KOPT-K1 (cell line): Measurements from ENCODE around the gene PHF20.
"Not testable (repeated sequence)": the region's sequence is repeated elsewhere in the genome, so short reads cannot be mapped to it uniquely, and the experiment has no call there.

ENCODE experiments used
- H3K27ac ChIP-seq: fragments of 200-600 bp; sonication (generic); 2 replicates; pipeline ENCODE4 v1.5.1; 2016; ENCODE audit warnings: antibody characterized with exemption, mild to moderate bottlenecking, low read depth, low read length; ENCODE audit not compliant: poor library complexity, severe bottlenecking
- H3K36me3 ChIP-seq: fragments of 200-600 bp; sonication (generic); 2 replicates; pipeline ENCODE4 v1.5.1; 2017; ENCODE audit warnings: antibody characterized with exemption, mild to moderate bottlenecking, low read length, moderate library complexity; ENCODE audit not compliant: insufficient read depth
- H3K9me3 ChIP-seq: fragments of 200-600 bp; sonication (generic); 2 replicates; pipeline ENCODE4 v1.5.1; 2017; ENCODE audit warnings: antibody characterized with exemption, low read length, mild to moderate bottlenecking; ENCODE audit not compliant: insufficient read depth, poor library complexity, severe bottlenecking

The PHF20 gene

GRCh38 chr20:35771689-35772562 is at the start of gene PHF20:
TSS of gene PHF20 (plus strand) at chr20:35772015. CDS start at chr20:35801523, 29,508 bp downstream.
- no peaks in the 10 kb centered on the region for H3K9me3 ChIP-seq
- H3K27ac ChIP-seq, result peak within 1 kb of the TSS; percentile 61
- peaks cover 27% of the 10 kb centered on the region for H3K36me3 ChIP-seq

DNA sequence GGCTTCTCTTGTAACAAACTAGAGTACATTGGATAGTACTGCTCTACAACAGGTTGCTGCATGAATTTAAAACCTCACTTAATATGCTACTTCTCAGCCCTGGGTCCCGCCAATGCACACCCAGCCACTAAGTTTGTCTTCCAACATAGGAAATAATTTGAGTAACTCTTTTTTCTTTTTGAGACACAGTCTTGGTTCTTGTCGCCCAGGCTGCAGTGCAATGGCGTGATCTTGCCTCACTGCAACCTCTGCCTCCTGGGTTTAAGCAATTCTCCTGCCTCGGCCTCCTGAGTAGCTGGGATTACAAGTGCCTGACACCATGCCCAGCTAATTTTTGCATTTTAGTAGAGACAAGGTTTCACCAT is 48.6 kb upstream of the PHF20 start:
- H3K9me3 ChIP-seq, H3K27ac ChIP-seq: not testable (repeated sequence)
- peaks cover 99% of the 10 kb centered on the region for H3K36me3 ChIP-seq

DNA sequence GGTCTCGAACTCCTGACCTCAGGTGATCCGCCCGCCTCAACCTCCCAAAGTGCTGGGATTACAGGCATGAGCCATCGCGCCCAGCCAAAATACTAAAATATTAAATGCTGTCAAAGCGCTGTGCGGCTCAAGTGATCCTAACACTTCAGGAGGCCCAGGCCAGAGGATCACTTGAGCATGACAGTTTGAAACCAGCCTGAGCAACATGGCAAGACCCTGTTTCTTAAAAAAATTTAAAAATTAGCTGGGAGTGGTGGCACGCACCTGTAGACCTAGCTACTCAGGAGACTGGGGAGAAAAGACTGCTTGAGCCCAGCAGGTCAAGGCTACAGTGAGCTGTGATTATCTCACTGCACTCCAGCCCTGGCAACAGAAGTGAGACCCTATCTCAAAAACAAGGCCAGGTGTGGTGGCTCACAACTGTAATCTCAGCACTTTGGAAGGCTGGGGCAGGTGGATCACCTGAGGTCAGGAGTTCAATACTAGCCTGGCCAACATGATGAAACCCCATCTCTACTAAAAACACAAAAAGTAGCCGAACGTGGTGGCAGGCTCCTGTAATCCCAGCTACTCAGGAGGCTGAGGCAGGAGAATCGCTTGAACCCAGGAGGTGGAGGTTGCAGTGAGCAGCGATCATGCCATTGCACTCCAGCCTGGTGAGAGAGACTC is 48.0 kb upstream of the PHF20 start:
- not testable (repeated sequence) for H3K9me3 ChIP-seq, H3K27ac ChIP-seq
- H3K36me3 ChIP-seq, result peaks cover 99% of the 10 kb centered on the region

DNA sequence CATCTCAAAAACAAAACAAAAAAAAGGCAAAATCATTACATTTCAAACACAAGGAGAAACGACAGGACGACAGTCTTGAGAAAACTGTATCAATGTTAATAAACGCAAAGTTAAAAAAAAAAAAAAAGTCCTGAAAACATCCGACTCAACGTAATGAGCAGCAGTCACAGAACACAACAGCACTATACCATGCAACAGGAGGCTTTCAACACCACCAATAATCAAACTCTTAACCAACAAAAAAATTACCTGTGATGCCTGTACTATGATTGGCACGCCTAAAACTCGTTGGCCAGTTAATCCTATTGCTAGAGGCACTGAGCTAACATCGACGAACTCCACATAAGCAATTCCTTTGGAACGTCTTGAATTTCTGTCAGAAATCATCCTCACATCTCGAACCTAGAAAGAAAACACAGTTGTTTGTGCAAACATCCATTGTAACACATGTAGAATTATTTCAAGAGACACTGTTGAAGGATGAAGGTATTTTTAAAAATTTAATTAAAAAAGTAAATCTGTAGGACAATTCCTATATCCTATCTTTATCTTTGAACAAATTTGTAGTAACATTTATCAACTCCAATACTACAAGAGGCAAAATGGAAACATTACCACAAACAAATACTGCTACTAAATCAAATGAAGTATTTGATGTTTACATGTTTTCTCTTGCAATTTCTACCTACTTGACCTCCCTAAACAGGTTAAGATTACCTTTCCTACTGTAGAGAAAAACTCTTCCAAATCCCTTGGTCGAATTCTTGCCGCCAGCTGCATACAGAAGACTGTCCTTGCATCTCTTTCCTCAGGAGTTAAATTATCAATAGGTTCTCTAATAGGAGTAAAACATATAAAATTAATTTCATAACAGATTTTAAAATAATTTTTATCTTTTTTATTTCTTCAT is 47.2 kb upstream of the PHF20 start:
- peaks cover 99% of the 10 kb centered on the region for H3K36me3 ChIP-seq

GRCh38 chr20:35726842-35727711 is 44.7 kb upstream of the PHF20 start:
- no peak overlapping the region for H3K27ac ChIP-seq
- no peaks in the 10 kb centered on the region for H3K9me3 ChIP-seq
- H3K36me3 ChIP-seq, result peaks cover 99% of the 10 kb centered on the region

More for the DNA sequence above, 47.2 kb upstream of the PHF20 start:
- Histone ChIP-seq H3K9me3 (no peaks in the 10 kb centered on the region), H3K27ac (no peak overlapping the region)

DNA sequence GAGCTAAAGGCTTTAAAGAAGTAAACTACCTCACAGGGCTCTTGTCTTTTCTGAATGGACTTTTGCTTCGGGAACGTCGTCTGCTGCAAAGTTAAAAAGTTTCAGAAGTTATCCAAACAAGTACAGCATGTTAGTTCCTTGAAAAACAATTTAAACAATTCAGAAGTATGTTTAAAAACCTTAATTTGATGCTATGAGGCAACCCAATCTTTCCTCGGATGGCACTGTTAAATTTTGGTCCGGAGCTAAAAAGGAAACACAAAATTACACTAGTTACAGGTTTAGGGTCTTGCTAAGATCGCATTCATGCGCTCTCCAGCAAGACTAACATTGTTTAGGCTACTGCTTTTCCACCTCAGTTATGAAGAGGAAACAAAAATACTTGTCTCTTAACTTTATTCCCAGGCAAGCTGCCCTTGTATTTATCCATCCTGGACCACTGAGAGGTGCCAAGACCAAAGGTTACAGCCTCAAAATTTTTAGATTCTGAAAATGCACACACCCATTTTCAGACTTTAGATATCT is 42.5 kb upstream of the PHF20 start:
- Histone ChIP-seq H3K36me3 (peaks cover 100% of the 10 kb centered on the region), H3K27ac (no peak overlapping the region), H3K9me3 (no peaks in the 10 kb centered on the region)

DNA sequence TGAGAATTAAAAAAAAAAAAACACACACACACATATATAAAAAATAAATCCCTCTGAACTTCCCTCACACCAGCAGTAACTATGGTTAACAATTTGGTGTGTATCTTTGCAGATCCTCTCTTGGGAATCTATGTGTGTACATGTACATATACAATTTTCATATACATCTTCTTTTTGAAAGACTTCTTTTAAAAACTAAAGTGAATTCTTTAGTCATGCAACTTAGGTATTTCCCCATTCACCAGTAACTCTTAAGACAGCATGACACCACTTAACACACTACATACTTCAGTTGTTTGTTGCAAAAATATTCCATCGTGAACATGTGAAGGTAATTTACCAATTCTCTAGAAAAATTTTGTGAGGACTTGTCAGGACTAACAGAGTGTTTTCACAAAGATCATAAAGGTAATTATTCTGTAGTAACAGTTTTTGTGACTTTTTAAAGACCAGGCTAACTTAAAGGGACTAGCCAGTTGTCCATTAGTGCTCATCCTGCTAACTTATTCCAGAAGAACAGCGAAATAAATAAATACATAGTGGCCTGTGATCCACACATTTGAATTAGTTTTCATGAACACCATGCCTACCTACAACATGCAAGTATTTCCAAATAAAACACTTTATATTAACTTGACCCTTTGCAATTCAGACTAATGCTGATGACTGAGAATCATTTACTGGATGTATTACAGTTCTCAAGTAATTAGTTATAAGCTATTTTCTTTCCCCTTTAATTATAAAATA is 41.8 kb upstream of the PHF20 start:
- H3K9me3 ChIP-seq, result no peaks in the 10 kb centered on the region
- H3K27ac ChIP-seq, result no peak overlapping the region
- peaks cover 100% of the 10 kb centered on the region for H3K36me3 ChIP-seq

DNA sequence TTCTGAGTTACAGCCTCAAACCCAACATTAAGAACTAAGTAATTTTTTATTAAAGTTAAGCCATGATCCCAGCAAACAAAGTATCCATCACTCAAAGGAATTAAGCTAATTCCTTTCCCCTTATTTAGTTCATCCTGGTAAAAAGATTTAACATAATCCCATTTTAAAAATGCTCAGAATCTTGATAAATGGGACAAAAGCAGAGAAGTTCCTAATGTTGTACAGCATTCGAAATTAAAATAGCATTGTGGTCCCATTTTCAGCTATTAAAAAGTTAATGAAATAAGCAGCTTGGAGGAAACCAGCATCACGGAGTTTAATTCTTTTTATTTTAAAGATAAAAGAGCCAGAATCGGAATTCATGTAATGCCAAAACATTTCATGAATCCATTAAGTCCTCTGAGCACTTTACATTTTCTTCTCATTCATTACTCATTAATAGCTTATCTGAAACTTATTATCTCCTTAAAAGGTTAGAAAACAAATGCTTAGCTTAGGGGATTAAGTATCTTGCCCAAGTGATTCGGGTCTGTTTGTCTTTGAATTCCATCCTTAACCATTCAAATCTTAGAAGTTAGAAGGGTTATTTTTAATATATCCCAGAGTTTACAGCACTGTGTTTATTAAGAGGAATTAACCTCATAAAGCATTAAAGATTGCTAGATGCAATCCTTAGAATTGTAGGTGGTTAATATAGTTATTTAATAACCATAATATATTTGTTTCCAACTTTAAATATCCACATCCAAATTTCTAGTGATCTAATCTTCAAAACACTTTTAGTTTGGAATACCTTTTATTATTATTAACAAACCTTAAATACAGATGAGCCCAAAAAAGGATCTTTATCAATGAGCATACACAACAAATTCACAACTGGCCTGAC is 41.0 kb upstream of the PHF20 start:
- H3K27ac ChIP-seq, result no peak overlapping the region
- H3K9me3 ChIP-seq, result no peaks in the 10 kb centered on the region
- peaks cover 100% of the 10 kb centered on the region for H3K36me3 ChIP-seq

- Histone ChIP-seq H3K27ac (no peak overlapping the region), H3K36me3 (peaks cover 100% of the 10 kb centered on the region)
Observed at GRCh38 chr20:35731469-35731788, 40.4 kb upstream of the PHF20 start.

DNA sequence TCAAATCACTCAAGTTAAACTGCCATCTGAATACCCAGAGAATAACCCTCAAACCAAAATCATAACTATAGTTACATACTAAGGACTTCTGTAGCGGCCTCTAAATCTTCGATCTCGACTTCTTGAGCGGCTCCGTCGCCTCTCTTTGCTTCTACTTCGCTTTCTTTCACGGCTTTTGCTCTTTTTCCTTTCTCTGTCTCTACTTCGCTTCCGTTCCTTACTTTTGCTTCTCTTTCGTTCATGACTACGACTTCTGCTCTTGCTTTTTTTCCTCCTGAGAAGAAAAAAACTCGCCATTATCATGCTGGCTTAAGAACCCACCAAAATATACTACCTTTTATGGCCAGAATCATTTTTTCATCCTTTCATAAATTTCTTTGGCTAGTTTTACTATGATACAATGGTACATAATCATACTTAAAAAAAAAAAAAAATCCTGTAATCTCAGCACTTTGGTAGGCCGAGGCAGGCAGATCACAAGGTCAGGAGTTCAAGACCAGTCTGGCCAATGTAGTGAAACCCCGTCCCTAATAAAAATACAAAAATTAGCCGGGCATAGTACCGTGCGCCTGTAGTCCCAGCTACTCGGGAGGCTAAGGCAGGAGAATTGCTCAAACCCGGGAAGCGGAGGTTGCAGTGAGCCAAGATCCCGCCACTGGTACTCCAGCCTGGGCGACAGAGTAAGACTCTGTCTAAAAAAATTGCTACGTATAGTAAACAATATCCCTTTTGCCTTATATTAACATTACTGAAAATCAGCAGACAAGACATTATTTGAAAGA is 39.8 kb upstream of the PHF20 start:
- no peak overlapping the region for H3K27ac ChIP-seq
- no peaks in the 10 kb centered on the region for H3K9me3 ChIP-seq
- peaks cover 100% of the 10 kb centered on the region for H3K36me3 ChIP-seq

More at GRCh38 chr20:35731469-35731788, 40.4 kb upstream of the PHF20 start:
- no peaks in the 10 kb centered on the region for H3K9me3 ChIP-seq

DNA sequence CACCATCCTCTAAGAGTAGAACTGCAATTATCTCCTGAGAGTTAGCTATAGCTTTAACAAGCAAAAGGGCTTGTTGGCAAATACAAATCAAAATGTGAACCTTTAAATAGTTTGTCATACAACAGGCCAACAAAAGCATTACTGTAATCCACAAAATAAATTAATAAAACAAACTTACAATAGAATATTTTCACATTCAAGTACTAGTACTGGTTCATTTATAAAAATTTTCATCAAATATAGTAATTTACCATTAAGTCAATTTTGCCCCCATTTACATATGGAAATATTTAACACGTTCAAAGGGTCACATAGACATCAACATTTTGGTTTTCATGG is 39.2 kb upstream of the PHF20 start:
- no peaks in the 10 kb centered on the region for H3K9me3 ChIP-seq
- no peak overlapping the region for H3K27ac ChIP-seq
- peaks cover 100% of the 10 kb centered on the region for H3K36me3 ChIP-seq

- Histone ChIP-seq H3K36me3 (peaks cover 100% of the 10 kb centered on the region), H3K9me3 (no peaks in the 10 kb centered on the region), H3K27ac (no peak overlapping the region)
Observed at GRCh38 chr20:35734374-35734773, 37.4 kb upstream of the PHF20 start.
